Dedifferentiated amniotic fluid mesenchymal stem cell (primary cell): Measurements from ENCODE around the gene COP1.

Source experiments
- DNase-seq: peaks from one replicate; pipeline ENCODE4 v3.0.0-alpha.2; 2016; ENCODE audit errors: extremely low spot score

COP1 gene

GRCh38 chr1:175968486-175969172 lies 238.5 kb downstream of the COP1 start:
- DNase-seq = peak; percentile 23

GRCh38 chr1:175963740-175964139 lies 243.3 kb downstream of the COP1 start:
- no peak for DNase-seq

- no peak for DNase-seq
Observed at GRCh38 chr1:175960169-175960568, 246.9 kb downstream of the COP1 start.

GRCh38 chr1:175951627-175952026 lies 255.5 kb downstream of the COP1 start:
- no peak for DNase-seq

GRCh38 chr1:175947771-175948170 lies 259.3 kb downstream of the COP1 start:
- DNase-seq = no peak

- no peak for DNase-seq
Observed at GRCh38 chr1:175944591-175944990, 262.5 kb downstream of the COP1 start.

- no peak for DNase-seq
Observed at GRCh38 chr1:175941164-175941563, 265.9 kb downstream of the COP1 start.

GRCh38 chr1:175936736-175937135 lies 270.4 kb downstream of the COP1 start:
- no peak for DNase-seq

- DNase-seq = no peak
Observed at GRCh38 chr1:175935566-175936115, 271.4 kb downstream of the COP1 start.

GRCh38 chr1:175935166-175935565 lies 271.9 kb downstream of the COP1 start:
- no peak for DNase-seq

GRCh38 chr1:175933801-175934200 lies 273.3 kb downstream of the COP1 start:
- DNase-seq = no peak

- DNase-seq = no peak
Observed at GRCh38 chr1:175927944-175928343, 279.1 kb downstream of the COP1 start.

- DNase-seq = no peak
Observed at GRCh38 chr1:175922254-175922881, 284.7 kb downstream of the COP1 start.

GRCh38 chr1:175920381-175920780 lies 286.7 kb downstream of the COP1 start:
- DNase-seq = no peak

GRCh38 chr1:175919001-175919400 lies 288.1 kb downstream of the COP1 start:
- no peak for DNase-seq

- no peak for DNase-seq
Observed at GRCh38 chr1:175918364-175918801, 288.7 kb downstream of the COP1 start.

- no peak for DNase-seq
Observed at GRCh38 chr1:175914115-175914514, 293.0 kb downstream of the COP1 start.

GRCh38 chr1:175911138-175911537 lies 295.9 kb downstream of the COP1 start:
- DNase-seq = no peak

- no peak for DNase-seq
Observed at GRCh38 chr1:175906370-175906769, 300.7 kb downstream of the COP1 start.

GRCh38 chr1:175904808-175905207 lies 302.3 kb downstream of the COP1 start:
- no peak for DNase-seq

GRCh38 chr1:175902281-175902680 lies 304.8 kb downstream of the COP1 start:
- DNase-seq = no peak

- DNase-seq = no peak
Observed at GRCh38 chr1:175901076-175901836, 305.8 kb downstream of the COP1 start.

- DNase-seq = no peak
Observed at GRCh38 chr1:175900171-175900570, 306.9 kb downstream of the COP1 start.
